Measurements from ENCODE around the gene KDM4B.

KDM4B gene

DNA sequence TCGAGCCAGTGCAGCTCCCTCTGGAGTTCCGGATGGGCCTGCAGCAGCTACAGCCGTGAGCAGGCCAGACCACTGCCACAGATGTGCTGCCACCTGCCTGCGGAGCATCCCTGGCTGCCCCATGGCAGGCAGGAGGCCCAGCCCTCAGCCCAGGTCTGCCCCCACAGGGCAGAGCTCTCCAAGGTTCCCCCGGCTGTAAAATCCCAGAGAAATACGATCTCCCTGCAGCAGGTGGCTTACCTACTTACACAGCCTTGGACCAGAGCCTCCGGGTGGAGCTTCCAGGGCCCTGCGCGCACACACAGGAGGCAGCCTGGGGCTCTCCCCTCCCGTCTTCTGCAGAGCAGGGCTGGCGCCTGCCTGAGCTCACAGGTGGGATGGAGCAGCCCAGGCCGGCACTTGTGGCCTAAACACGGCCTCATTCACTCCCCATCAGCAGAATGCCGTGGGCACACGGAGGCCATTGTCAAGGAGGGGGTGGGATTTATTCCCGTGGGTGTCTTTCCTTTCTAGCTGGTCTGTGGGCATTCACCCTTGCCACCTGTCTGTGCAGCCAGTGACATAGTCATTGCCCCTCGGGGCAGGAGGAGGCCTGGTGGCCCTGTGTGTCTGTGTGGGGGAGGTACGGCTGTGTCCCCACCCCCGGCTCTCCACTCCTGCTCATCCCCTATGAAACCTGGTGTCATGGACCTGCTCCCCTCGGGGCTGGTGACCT is 118.0 kb downstream of the KDM4B start:
- DNase-seq (ENCODE audit: low read depth in 2 of 2, low spot score in 1 of 2): no peak

GRCh38 chr19:5089283-5089682 is 120.4 kb downstream of the KDM4B start:
- DNase-seq (ENCODE audit: low read depth in 2 of 2, low spot score in 1 of 2): no peak

- DNase-seq (ENCODE audit: low read depth in 2 of 2, low spot score in 1 of 2): no peak
Observed at GRCh38 chr19:5090465-5091017, 121.6 kb downstream of the KDM4B start.

GRCh38 chr19:5091018-5091683 is 122.2 kb downstream of the KDM4B start:
- DNase-seq (ENCODE audit: low read depth in 2 of 2, low spot score in 1 of 2): no peak

GRCh38 chr19:5091684-5092480 is 123.0 kb downstream of the KDM4B start:
- DNase-seq (ENCODE audit: low read depth in 2 of 2, low spot score in 1 of 2): no peak

- no peak for DNase-seq (ENCODE audit: low read depth in 2 of 2, low spot score in 1 of 2)
Observed at GRCh38 chr19:5092481-5092843, 123.5 kb downstream of the KDM4B start.

DNA sequence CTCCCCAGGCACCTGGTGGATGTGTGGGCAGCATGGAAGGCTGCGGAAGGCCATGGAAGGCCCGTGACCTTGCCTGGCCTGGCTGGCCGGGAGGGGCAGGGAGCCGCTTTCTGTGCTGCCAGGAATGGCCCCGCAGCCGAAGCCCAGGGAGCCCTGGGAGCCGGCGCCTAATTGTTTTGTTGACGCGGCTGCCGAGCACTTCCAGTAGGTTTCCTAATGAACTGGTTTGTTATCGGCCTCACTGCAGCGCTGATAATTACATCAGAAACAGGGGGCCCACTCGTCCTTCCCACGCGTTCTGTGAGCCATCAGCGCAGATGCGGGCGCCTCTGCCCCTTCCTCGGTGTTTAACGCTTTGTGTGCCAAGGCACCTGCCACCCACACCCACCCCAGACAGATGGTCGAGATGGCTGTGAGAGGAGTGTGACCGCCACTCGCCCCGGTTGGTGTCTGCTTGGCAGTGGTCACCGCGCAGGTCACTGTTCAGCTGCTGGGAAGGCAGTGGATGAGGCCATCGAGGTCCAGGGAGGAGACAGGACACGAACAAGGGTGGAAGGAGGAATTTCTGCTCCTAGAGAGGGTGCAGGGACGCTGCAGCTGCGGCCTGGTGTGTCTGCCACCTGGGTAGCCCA is 124.5 kb downstream of the KDM4B start:
- no peak for DNase-seq (ENCODE audit: low read depth in 2 of 2, low spot score in 1 of 2)

GRCh38 chr19:5093948-5094718 is 125.2 kb downstream of the KDM4B start:
- DNase-seq (ENCODE audit: low read depth in 2 of 2, low spot score in 1 of 2): no peak

- no peak for DNase-seq (ENCODE audit: low read depth in 2 of 2, low spot score in 1 of 2)
Observed at GRCh38 chr19:5094768-5095567, 126.1 kb downstream of the KDM4B start.

DNA sequence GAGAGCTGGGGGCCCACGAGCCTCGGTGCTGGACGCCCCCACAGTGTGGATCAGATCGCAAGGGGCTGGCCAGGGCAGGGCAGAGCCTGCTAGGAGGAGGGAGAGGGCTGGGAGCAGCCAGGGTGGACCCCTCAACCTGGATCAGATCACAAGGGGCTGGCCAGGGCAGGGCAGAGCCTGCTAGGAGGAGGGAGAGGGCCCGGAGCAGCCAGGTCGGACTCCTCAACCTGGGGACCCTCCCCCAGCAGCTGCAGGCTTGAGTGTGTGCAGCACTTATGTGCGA is 126.6 kb downstream of the KDM4B start:
- DNase-seq (ENCODE audit: low read depth in 2 of 2, low spot score in 1 of 2): no peak

DNA sequence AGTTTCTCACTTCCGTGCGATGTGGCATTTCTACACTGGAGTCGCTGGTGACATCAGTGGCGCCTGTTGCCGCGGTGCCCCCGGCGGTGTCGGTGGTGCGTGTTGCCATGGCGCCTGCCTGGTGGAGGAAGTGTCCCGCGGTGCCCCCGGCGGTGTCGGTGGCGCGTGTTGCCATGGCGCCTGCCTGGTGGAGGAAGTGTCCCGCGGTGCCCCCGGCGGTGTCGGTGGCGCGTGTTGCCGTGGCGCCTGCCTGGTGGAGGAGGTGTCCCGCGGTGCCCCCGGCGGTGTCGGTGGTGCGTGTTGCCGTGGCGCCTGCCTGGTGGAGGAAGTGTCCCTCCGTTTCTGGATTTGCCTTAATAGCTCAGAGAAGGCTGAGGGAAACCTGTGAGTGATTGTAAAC is 127.6 kb downstream of the KDM4B start:
- DNase-seq (ENCODE audit: low read depth in 2 of 2, low spot score in 1 of 2): no peak

DNA sequence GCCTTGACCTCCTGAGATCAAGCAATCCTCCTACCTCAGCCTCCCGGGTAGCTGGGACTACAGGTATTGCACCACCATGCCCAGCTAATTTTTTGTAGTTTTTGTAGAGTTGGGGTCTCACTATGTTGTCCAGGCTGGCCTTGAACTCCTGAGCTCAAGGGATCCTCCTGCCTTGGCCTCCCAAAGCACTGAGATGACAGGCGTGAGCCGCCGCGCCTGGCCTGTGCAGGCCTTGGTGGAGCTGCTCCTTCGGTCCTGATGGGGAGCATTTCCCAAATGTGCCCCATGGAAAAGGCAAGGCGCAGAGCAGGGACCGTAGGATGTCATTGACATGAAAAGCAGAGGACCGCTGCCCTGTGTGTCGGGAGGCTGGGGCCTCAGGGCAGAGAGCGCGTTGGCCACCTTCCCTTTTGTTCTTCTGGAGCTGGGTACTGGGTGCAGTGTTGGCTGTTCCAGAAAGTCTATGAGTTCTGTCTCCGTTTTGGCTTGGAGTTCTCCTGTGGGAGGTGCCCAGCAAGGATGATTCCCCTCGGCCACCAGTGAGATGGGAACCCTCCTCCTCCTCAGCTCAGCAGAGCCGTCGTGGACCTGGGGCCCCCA is 128.5 kb downstream of the KDM4B start:
- DNase-seq (ENCODE audit: low read depth in 2 of 2, low spot score in 1 of 2): no peak

DNA sequence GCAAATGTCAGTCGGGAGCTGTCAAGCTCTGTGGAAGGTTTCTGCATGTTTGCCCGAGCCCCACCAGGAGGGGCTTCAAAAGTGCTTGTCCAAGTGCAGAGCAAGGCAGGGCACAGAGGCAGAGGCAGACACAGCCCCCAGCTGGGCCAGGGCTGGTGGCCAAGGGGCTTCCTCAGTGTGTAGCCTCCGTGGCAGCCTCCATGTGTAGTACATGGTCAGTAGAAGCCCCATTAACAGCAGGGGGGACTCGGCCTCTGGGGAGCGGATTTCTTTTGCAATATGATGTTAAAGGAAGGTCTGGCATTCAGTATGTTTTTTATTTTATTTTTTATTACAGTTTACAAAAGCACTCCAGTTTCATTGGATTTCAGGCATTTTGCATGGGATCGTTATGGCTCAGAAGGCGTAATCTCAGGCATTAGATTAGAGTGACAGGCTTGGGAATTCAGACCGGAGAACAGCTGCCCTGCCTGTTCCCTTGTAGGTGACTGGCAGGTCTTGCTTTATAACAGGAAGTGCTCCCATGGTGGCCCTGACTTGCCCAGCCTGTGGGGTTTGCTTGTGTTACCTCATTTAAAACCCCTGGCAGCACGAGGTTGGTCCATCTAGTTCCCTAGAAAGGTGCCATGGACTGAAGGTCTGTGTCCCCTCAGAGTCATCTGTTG is 129.2 kb downstream of the KDM4B start:
- no peak for DNase-seq (ENCODE audit: low read depth in 2 of 2, low spot score in 1 of 2)

GRCh38 chr19:5098646-5099045 is 129.7 kb downstream of the KDM4B start:
- DNase-seq (ENCODE audit: low read depth in 2 of 2, low spot score in 1 of 2): no peak

- no peak for DNase-seq (ENCODE audit: low read depth in 2 of 2, low spot score in 1 of 2)
Observed at GRCh38 chr19:5099701-5100221, 130.8 kb downstream of the KDM4B start.

- DNase-seq (ENCODE audit: low read depth in 2 of 2, low spot score in 1 of 2): no peak
Observed at GRCh38 chr19:5101871-5102270, 133.0 kb downstream of the KDM4B start.

GRCh38 chr19:5102520-5102919 is 133.6 kb downstream of the KDM4B start:
- no peak for DNase-seq (ENCODE audit: low read depth in 2 of 2, low spot score in 1 of 2)

DNA sequence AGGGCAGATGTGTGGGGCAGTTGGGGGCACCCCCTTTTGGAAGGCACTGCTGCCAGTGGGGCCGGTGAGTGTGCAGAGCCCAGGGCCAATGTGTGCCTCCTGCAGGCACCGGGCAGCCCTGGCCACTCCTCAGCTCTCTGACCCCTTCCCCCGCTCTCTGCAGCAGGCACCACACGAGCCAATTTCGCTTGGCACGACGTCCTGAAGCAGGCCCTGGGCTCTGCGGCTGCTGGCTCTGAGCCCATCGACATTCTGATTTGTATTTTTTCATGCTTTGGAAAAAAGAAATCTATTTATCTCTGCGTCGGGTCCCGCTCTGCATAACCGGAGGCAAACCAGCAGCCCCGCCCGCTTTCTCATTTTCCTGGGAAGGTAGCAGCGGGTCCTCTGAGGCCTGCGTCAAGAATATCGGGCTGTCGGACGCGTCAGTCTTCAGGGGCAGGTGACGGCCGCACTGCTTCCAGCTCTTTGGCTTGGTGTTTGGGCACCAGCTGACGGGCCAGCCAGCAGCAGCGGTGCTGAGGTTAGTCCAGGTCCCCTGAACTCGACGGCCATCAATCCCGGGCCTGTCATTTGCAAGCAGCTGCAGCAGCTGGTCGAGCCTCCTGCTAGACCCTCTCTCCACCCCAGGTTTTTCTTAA is 134.3 kb downstream of the KDM4B start:
- no peak for DNase-seq (ENCODE audit: low read depth in 2 of 2, low spot score in 1 of 2)

Data from stimulated activated CD8-positive, alpha-beta memory T cell treated with anti-CD3 and anti-CD28 coated beads, Interleukin-4, amount 100 ng/mL, for 4 hours (primary cell).